HepG2 (cell line): ENCODE data around the gene AANAT. TPM values are rescaled to one million over a fixed set of nuclear protein-coding genes. Genes with fewer than 3 reads are reported as not detected.
A peak's percentile ranks its signal among the peaks of the same experiment; 100 is the strongest.

ENCODE experiments used
- BRF2 ChIP-seq: sonication (generic); formaldehyde crosslinking; IDR thresholded peaks from 2 replicates; pipeline ENCODE4 v1.8.1; 2022; ENCODE audit warnings: mild to moderate bottlenecking, missing genetic modification reagents
- CBX5 ChIP-seq: sonication (generic); formaldehyde crosslinking; IDR thresholded peaks from 2 replicates; pipeline ENCODE4 v1.4.0; 2020; ENCODE audit warnings: missing genetic modification reagents, borderline replicate concordance
- CSRNP1 ChIP-seq: sonication (generic); formaldehyde crosslinking; IDR thresholded peaks from 2 replicates; pipeline ENCODE4 v1.8.1; 2023; ENCODE audit warnings: mild to moderate bottlenecking, missing genetic modification reagents
- NRL ChIP-seq: sonication (generic); formaldehyde crosslinking; IDR thresholded peaks from 2 replicates; pipeline ENCODE4 v1.5.0; 2020; ENCODE audit warnings: missing genetic modification reagents, mild to moderate bottlenecking, moderate library complexity, borderline replicate concordance
- PRDM15 ChIP-seq: sonication (generic); formaldehyde crosslinking; IDR thresholded peaks from 2 replicates; pipeline ENCODE4 v1.4.0; 2020; ENCODE audit warnings: missing genetic modification reagents
- PTBP1 ChIP-seq: fragments of 200-400 bp; formaldehyde crosslinking; IDR thresholded peaks from 2 replicates; pipeline ENCODE4 v1.6.1; 2018; ENCODE audit warnings: low read length, low read depth; ENCODE audit not compliant: poor library complexity, severe bottlenecking
- REPIN1 ChIP-seq: sonication (generic); formaldehyde crosslinking; IDR thresholded peaks from 2 replicates; pipeline ENCODE4 v1.8.0; 2022; ENCODE audit warnings: missing genetic modification reagents, low read depth, mild to moderate bottlenecking, borderline replicate concordance
- SIX1 ChIP-seq: sonication (generic); formaldehyde crosslinking; IDR thresholded peaks from 2 replicates; pipeline ENCODE4 v1.4.0; 2020; ENCODE audit warnings: missing genetic modification reagents, borderline replicate concordance
- TBX2 ChIP-seq: sonication (generic); formaldehyde crosslinking; IDR thresholded peaks from 2 replicates; pipeline ENCODE4 v1.5.0; 2020; ENCODE audit warnings: missing genetic modification reagents, mild to moderate bottlenecking, borderline replicate concordance
- TEAD2 ChIP-seq: sonication (generic); formaldehyde crosslinking; IDR thresholded peaks from 2 replicates; pipeline ENCODE4 v1.9.0; 2021; ENCODE audit warnings: missing genetic modification reagents
- TGIF2 ChIP-seq: IDR thresholded peaks from 2 replicates; pipeline ENCODE4 v1.6.1; 2016; ENCODE audit warnings: control low read depth, missing compliant biosample characterization
- ZNF619 ChIP-seq: sonication (generic); formaldehyde crosslinking; IDR thresholded peaks from 2 replicates; pipeline ENCODE4 v1.4.0; 2020; ENCODE audit warnings: mild to moderate bottlenecking, missing genetic modification reagents
- ZNF766 ChIP-seq: sonication (generic); formaldehyde crosslinking; IDR thresholded peaks from 2 replicates; pipeline ENCODE4 v1.5.0; 2020; ENCODE audit warnings: missing genetic modification reagents, borderline replicate concordance
- ZSCAN31 ChIP-seq: sonication (generic); formaldehyde crosslinking; IDR thresholded peaks from 2 replicates; pipeline ENCODE4 v1.5.0; 2020; ENCODE audit warnings: low read depth, mild to moderate bottlenecking, missing genetic modification reagents
- ZZZ3 ChIP-seq: sonication (generic); formaldehyde crosslinking; IDR thresholded peaks from 2 replicates; pipeline ENCODE4 v1.4.0; 2020; ENCODE audit warnings: missing genetic modification reagents, mild to moderate bottlenecking, borderline replicate concordance
- polyA plus RNA-seq, 8 experiments: library from polyadenylated mRNA; depleted of rRNA in 3 of 8; stranded (reverse) in 7 of 8; unstranded in 1 of 8; fragments of >200 nt; fragmentation: Illumina TruSeq in 4 of 8; extraction: Trizol in 4 of 8; gene quantifications; 2 replicates each; pipeline versions ENCODE4 v1.2.1 to v1.2.3, GENCODE V29; 2011 to 2016; ENCODE audit warnings: low read depth in 4 of 8, missing spikeins in 1 of 8, mixed read lengths in 1 of 8; ENCODE audit not compliant: insufficient read depth in 1 of 8
- total RNA-seq, 5 experiments: library from RNA; depleted of rRNA; stranded (reverse); fragments of >200 nt; fragmentation: Illumina TruSeq; extraction: Trizol; gene quantifications; 2 replicates each; pipeline ENCODE4 v1.2.3, GENCODE V29; 2016; ENCODE audit warnings: low read depth in 1 of 5
- TF ChIP-seq, protein P1 (sequence below): sonication (generic); formaldehyde crosslinking; IDR thresholded peaks from 2 replicates; pipeline ENCODE4 v1.8.0; 2022; ENCODE audit warnings: missing genetic modification reagents, mild to moderate bottlenecking, moderate library complexity, borderline replicate concordance
- TF ChIP-seq, protein P2 (sequence below): sonication (generic); formaldehyde crosslinking; conservative IDR thresholded peaks from 2 replicates; pipeline ENCODE4 v1.4.0; 2020; ENCODE audit warnings: mild to moderate bottlenecking, missing genetic modification reagents, moderate library complexity

Gene AANAT
- total and polyA plus RNA-seq, 2 of the 13 experiments (the other 11 are each of a cell fraction or from before 2014, with no cell fraction given), result 0.07 TPM; not detected in 1

DNA sequence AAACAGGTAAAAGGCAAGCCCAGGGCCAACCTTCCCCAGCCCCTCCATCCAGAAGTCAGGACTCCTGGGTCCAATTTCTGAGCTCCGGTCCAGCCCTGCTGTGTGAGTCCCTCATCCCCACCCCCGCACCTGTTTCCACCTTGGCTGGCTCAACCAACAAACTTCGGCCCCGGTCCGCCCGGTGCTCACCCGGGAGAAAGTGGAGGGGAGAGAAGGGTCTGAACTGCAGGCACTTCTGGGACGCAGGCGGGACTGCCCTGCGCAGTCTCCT, 33.3 kb downstream of the AANAT start (continued):
- 0 out of 2 replicates have a peak, but pooled peaks have one; percentile 1 for TF ChIP-seq ZNF766 (CRISPR knock-in tag)
- 0 out of 2 replicates have a peak, but pooled peaks have one; percentile 38 for TF ChIP-seq TEAD2 (CRISPR knock-in tag)
- peak; percentile 30; the same call in 1 of the 2 replicates for TF ChIP-seq REPIN1
- 0 out of 2 replicates have a peak, but pooled peaks have one; percentile 44 for TF ChIP-seq ZNF619 (CRISPR knock-in tag)
- TF ChIP-seq BRF2 (CRISPR knock-in tag), result 0 out of 2 replicates have a peak, but pooled peaks have one; percentile 21
- TF ChIP-seq TBX2 (CRISPR knock-in tag), result no peak; the same call in 1 of the 2 replicates
- TF ChIP-seq PTBP1, result peak; percentile 38
- TF ChIP-seq, protein P1, sequence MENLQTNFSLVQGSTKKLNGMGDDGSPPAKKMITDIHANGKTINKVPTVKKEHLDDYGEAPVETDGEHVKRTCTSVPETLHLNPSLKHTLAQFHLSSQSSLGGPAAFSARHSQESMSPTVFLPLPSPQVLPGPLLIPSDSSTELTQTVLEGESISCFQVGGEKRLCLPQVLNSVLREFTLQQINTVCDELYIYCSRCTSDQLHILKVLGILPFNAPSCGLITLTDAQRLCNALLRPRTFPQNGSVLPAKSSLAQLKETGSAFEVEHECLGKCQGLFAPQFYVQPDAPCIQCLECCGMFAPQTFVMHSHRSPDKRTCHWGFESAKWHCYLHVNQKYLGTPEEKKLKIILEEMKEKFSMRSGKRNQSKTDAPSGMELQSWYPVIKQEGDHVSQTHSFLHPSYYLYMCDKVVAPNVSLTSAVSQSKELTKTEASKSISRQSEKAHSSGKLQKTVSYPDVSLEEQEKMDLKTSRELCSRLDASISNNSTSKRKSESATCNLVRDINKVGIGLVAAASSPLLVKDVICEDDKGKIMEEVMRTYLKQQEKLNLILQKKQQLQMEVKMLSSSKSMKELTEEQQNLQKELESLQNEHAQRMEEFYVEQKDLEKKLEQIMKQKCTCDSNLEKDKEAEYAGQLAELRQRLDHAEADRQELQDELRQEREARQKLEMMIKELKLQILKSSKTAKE, result no peak
- peak; percentile 20; the same call in 1 of the 2 replicates for TF ChIP-seq ZZZ3
- 0 out of 2 replicates have a peak, but pooled peaks have one; percentile 59 for TF ChIP-seq CSRNP1 (CRISPR knock-in tag)
- TF ChIP-seq PRDM15 (CRISPR knock-in tag), result peak; percentile 22; the same call in 1 of the 2 replicates
- TF ChIP-seq SIX1 (CRISPR knock-in tag), result no peak
- 0 out of 2 replicates have a peak, but pooled peaks have one; percentile 6 for TF ChIP-seq ZSCAN31 (CRISPR knock-in tag)
- 0 out of 2 replicates have a peak, but pooled peaks have one; percentile 28 for TF ChIP-seq NRL (CRISPR knock-in tag)
- TF ChIP-seq, protein P2, sequence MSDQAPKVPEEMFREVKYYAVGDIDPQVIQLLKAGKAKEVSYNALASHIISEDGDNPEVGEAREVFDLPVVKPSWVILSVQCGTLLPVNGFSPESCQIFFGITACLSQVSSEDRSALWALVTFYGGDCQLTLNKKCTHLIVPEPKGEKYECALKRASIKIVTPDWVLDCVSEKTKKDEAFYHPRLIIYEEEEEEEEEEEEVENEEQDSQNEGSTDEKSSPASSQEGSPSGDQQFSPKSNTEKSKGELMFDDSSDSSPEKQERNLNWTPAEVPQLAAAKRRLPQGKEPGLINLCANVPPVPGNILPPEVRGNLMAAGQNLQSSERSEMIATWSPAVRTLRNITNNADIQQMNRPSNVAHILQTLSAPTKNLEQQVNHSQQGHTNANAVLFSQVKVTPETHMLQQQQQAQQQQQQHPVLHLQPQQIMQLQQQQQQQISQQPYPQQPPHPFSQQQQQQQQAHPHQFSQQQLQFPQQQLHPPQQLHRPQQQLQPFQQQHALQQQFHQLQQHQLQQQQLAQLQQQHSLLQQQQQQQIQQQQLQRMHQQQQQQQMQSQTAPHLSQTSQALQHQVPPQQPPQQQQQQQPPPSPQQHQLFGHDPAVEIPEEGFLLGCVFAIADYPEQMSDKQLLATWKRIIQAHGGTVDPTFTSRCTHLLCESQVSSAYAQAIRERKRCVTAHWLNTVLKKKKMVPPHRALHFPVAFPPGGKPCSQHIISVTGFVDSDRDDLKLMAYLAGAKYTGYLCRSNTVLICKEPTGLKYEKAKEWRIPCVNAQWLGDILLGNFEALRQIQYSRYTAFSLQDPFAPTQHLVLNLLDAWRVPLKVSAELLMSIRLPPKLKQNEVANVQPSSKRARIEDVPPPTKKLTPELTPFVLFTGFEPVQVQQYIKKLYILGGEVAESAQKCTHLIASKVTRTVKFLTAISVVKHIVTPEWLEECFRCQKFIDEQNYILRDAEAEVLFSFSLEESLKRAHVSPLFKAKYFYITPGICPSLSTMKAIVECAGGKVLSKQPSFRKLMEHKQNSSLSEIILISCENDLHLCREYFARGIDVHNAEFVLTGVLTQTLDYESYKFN (CRISPR knock-in tag), result no peak
- peak; percentile 42; the same call in 1 of the 2 replicates for TF ChIP-seq TGIF2
- no peak for TF ChIP-seq CBX5 (CRISPR knock-in tag)
